Measurements from ENCODE around the gene BTBD9. TPM values are rescaled to one million over a fixed set of nuclear protein-coding genes. Genes with fewer than 3 reads are reported as not detected.

Gene BTBD9
- total RNA-seq, 1 donor from 2014 or later: 49.7 TPM

- DNase-seq (no peak), ATAC-seq (peak in 1 of 2 donors; percentile 15)
- intact Hi-C loops (cut with DNase I): no loop called here
Measured at GRCh38 chr6:38245295-38245694, 394.4 kb downstream of the BTBD9 start.

GRCh38 chr6:38244869-38245268 is 394.9 kb downstream of the BTBD9 start:
- intact Hi-C loops (cut with DNase I): no loop called here
- DNase-seq: no peak
- Histone ChIP-seq H3K27me3 (ENCODE audit: low read depth) (no peaks in the 10 kb centered on the region), H3K4me1 (peaks cover 9% of the 10 kb centered on the region), H3K4me3 (no peak overlapping the region), H3K36me3 (peaks cover 6% of the 10 kb centered on the region), H3K27ac (no peak overlapping the region), H3K9me3 (no peaks in the 10 kb centered on the region)
- TF ChIP-seq CTCF (IDR thresholded peaks at IDR 0.05): no peak
- no peak for ATAC-seq

More at GRCh38 chr6:38245295-38245694, 394.4 kb downstream of the BTBD9 start:
- H3K27me3 ChIP-seq (ENCODE audit: low read depth): no peaks in the 10 kb centered on the region
- no peak overlapping the region for H3K27ac ChIP-seq
- peaks cover 9% of the 10 kb centered on the region for H3K4me1 ChIP-seq
- H3K9me3 ChIP-seq: no peaks in the 10 kb centered on the region
- H3K4me3 ChIP-seq: no peak overlapping the region
- TF ChIP-seq CTCF (IDR thresholded peaks at IDR 0.05): no peak
- H3K36me3 ChIP-seq: peaks cover 6% of the 10 kb centered on the region

- ATAC-seq (no peak), DNase-seq (no peak)
- no peak overlapping the region for H3K27ac ChIP-seq
- H3K36me3 ChIP-seq: peaks cover 6% of the 10 kb centered on the region
- no peak for TF ChIP-seq CTCF (IDR thresholded peaks at IDR 0.05)
- H3K27me3 ChIP-seq (ENCODE audit: low read depth): no peaks in the 10 kb centered on the region
- no peaks in the 10 kb centered on the region for H3K9me3 ChIP-seq
- H3K4me3 ChIP-seq: no peak overlapping the region
- intact Hi-C loops (cut with DNase I): no loop called here
- peaks cover under 1% of the 10 kb centered on the region for H3K4me1 ChIP-seq
Measured at GRCh38 chr6:38241200-38241871, 398.4 kb downstream of the BTBD9 start.

GRCh38 chr6:38239719-38240451 is 399.8 kb downstream of the BTBD9 start:
- TF ChIP-seq CTCF (IDR thresholded peaks at IDR 0.05): no peak
- Histone ChIP-seq H3K9me3 (no peaks in the 10 kb centered on the region), H3K4me1 (no peaks in the 10 kb centered on the region), H3K36me3 (peaks cover 1% of the 10 kb centered on the region), H3K27me3 (ENCODE audit: low read depth) (no peaks in the 10 kb centered on the region), H3K4me3 (no peak overlapping the region), H3K27ac (no peak overlapping the region)
- ATAC-seq (no peak), DNase-seq (no peak)
- intact Hi-C loops (cut with DNase I): no loop called here

- H3K27me3 ChIP-seq (ENCODE audit: low read depth): no peaks in the 10 kb centered on the region
- ATAC-seq: no peak
- H3K9me3 ChIP-seq: no peaks in the 10 kb centered on the region
- no peaks in the 10 kb centered on the region for H3K36me3 ChIP-seq
- no peak for DNase-seq
- H3K4me3 ChIP-seq: no peak overlapping the region
- no peaks in the 10 kb centered on the region for H3K4me1 ChIP-seq
- no peak for TF ChIP-seq CTCF (IDR thresholded peaks at IDR 0.05)
- H3K27ac ChIP-seq: no peak overlapping the region
- intact Hi-C loops (cut with DNase I): no loop called here
Measured at GRCh38 chr6:38236631-38237030, 403.1 kb downstream of the BTBD9 start.
